GM23248 (cell line): ENCODE measurements around the gene PKIG. TPM values are rescaled to one million over a fixed set of nuclear protein-coding genes. Genes with fewer than 3 reads are reported as not detected.
A peak's percentile ranks its signal among the peaks of the same experiment; 100 is the strongest.

ENCODE experiments used
- DNase-seq: peaks from one replicate; pipeline ENCODE4 v3.0.0-alpha.2; 2015
- H2AFZ ChIP-seq: fragments of 200-600 bp; sonication (generic); 2 replicates; pipeline ENCODE4 v1.6.1; 2016; ENCODE audit warnings: antibody characterized with exemption
- H3F3A ChIP-seq: fragments of 200-600 bp; sonication (generic); 2 replicates; pipeline ENCODE4 v1.6.1; 2016; ENCODE audit warnings: mild to moderate bottlenecking, antibody characterized with exemption, mixed run types; ENCODE audit not compliant: insufficient read depth
- H3K27ac ChIP-seq: fragments of 200-600 bp; sonication (generic); 2 replicates; pipeline ENCODE4 v1.5.1; 2016; ENCODE audit warnings: mild to moderate bottlenecking
- H3K27me3 ChIP-seq: fragments of 200-600 bp; sonication (generic); replicated peaks from 2 replicates; pipeline ENCODE4 v1.6.1; 2016; ENCODE audit warnings: mild to moderate bottlenecking; ENCODE audit not compliant: insufficient read depth
- H3K36me3 ChIP-seq: fragments of 200-600 bp; sonication (generic); 2 replicates; pipeline ENCODE4 v1.6.1; 2016; ENCODE audit warnings: low read depth, mild to moderate bottlenecking
- H3K4me1 ChIP-seq: fragments of 200-600 bp; sonication (generic); 2 replicates; pipeline ENCODE4 v1.6.1; 2016; ENCODE audit warnings: mild to moderate bottlenecking; ENCODE audit not compliant: insufficient read depth
- H3K4me2 ChIP-seq: fragments of 200-600 bp; sonication (generic); one replicate; pipeline ENCODE4 v1.6.1; 2016; ENCODE audit warnings: mild to moderate bottlenecking; ENCODE audit not compliant: unreplicated experiment
- H3K4me3 ChIP-seq: fragments of 200-600 bp; sonication (generic); 2 replicates; pipeline ENCODE4 v1.5.1; 2016; ENCODE audit warnings: mild to moderate bottlenecking
- H3K79me2 ChIP-seq: fragments of 200-600 bp; sonication (generic); 2 replicates; pipeline ENCODE4 v1.6.1; 2016; ENCODE audit warnings: mild to moderate bottlenecking; ENCODE audit not compliant: insufficient read depth
- H3K9ac ChIP-seq: fragments of 200-600 bp; sonication (generic); 2 replicates; pipeline ENCODE4 v1.6.1; 2016; ENCODE audit warnings: mild to moderate bottlenecking
- H3K9me2 ChIP-seq: fragments of 200-600 bp; sonication (generic); 2 replicates; pipeline ENCODE4 v1.6.1; 2016; ENCODE audit warnings: mixed run types, mild to moderate bottlenecking, moderate library complexity; ENCODE audit not compliant: insufficient read depth
- H3K9me3 ChIP-seq: fragments of 200-600 bp; sonication (generic); one replicate; pipeline ENCODE4 v1.6.1; 2017; ENCODE audit warnings: low read depth
- H4K20me1 ChIP-seq: fragments of 200-600 bp; sonication (generic); 2 replicates; pipeline ENCODE4 v1.6.0; 2016; ENCODE audit not compliant: insufficient read depth
- EZH2 ChIP-seq: fragments of 200-600 bp; sonication (generic); IDR thresholded peaks from 2 replicates; pipeline ENCODE4 v1.6.1; 2018; ENCODE audit warnings: antibody characterized with exemption, mild to moderate bottlenecking; ENCODE audit not compliant: insufficient read depth, poor library complexity, severe bottlenecking
- EZH2phosphoT487 ChIP-seq: fragments of 200-600 bp; sonication (generic); IDR thresholded peaks from 2 replicates; pipeline ENCODE4 v1.6.1; 2018; ENCODE audit warnings: antibody characterized with exemption, moderate library complexity, mild to moderate bottlenecking, low read depth; ENCODE audit not compliant: insufficient read depth
- WGBS, 2 experiments: methylation state at CpG; one replicate each; pipeline ENCODE4 v1.1.6; 2015 to 2017; ENCODE audit warnings: low lambda C conversion rate in 2 of 2, low coverage in 1 of 2; ENCODE audit errors: missing lambda C conversion rate in 2 of 2; 5-methylcytosine and 5-hydroxymethylcytosine counted together
- in situ Hi-C: fragments of 300-500 bp; cut with MboI; formaldehyde crosslinking; loops from 2 replicates; pipeline ENCODE4 v1.15.0; 2020
- polyA plus RNA-seq: library from polyadenylated mRNA; unstranded; fragments of >200 nt; fragmentation: Nextera tagmentation; extraction: Ambion mirVana; gene quantifications from 2 replicates; pipeline ENCODE4 v1.2.1, GENCODE V29; 2016
- total RNA-seq: library from RNA; depleted of rRNA; stranded (reverse); fragments of >200 nt; shearing (Covaris generic); gene quantifications from 2 replicates; pipeline ENCODE4 v1.2.3, GENCODE V29; 2014

The PKIG gene
- total and polyA plus RNA-seq, 2 experiments from 2014 or later = 46.0 to 83.7 TPM

GRCh38 chr20:44598423-44599305 lies 16.3 kb downstream of the PKIG start:
- Histone ChIP-seq H4K20me1 (no peaks in the 10 kb centered on the region), H3K4me2 (no peak overlapping the region), H3K9ac (no peak overlapping the region), H3K36me3 (no peaks in the 10 kb centered on the region), H3K4me1 (peaks cover 33% of the 10 kb centered on the region), H2AFZ (no peak overlapping the region), H3K79me2 (peaks cover 53% of the 10 kb centered on the region), H3K27me3 (no peaks in the 10 kb centered on the region), H3K9me2 (no peaks in the 10 kb centered on the region), H3K27ac (no peak overlapping the region), H3K9me3 (no peaks in the 10 kb centered on the region), H3K4me3 (no peak overlapping the region), H3F3A (peaks cover 20% of the 10 kb centered on the region)
- WGBS, 2 experiments = 70 to 79% methylated on average over 4 of the region's 4 CpGs
- in situ Hi-C loops = no loop called here
- DNase-seq = no peak
- TF ChIP-seq EZH2phosphoT487 (no peak), EZH2 (no peak)

GRCh38 chr20:44599715-44600114 lies 17.3 kb downstream of the PKIG start:
- TF ChIP-seq EZH2phosphoT487 = no peak
- TF ChIP-seq EZH2 = no peak
- no peaks in the 10 kb centered on the region for H3K36me3 ChIP-seq
- H3K9ac ChIP-seq = no peak overlapping the region
- H3K4me2 ChIP-seq = no peak overlapping the region
- H2AFZ ChIP-seq = no peak overlapping the region
- in situ Hi-C loops = loop anchor here (10.0 to 25.0 kb wide), 2 partner anchors 205 to 387 kb away; partner anchors contain the start of gene OSER1
- H4K20me1 ChIP-seq = no peaks in the 10 kb centered on the region
- no peaks in the 10 kb centered on the region for H3K27me3 ChIP-seq
- no peak for DNase-seq
- H3K27ac ChIP-seq = no peak overlapping the region
- H3K4me3 ChIP-seq = no peak overlapping the region
- no peaks in the 10 kb centered on the region for H3K9me3 ChIP-seq
- peaks cover 31% of the 10 kb centered on the region for H3K4me1 ChIP-seq
- H3K79me2 ChIP-seq = peaks cover 51% of the 10 kb centered on the region
- 47 to 58% methylated on average over 1 of the region's 1 CpG for WGBS, 2 experiments
- H3K9me2 ChIP-seq = no peaks in the 10 kb centered on the region
- H3F3A ChIP-seq = peaks cover 19% of the 10 kb centered on the region

- in situ Hi-C loops = loop anchor here (10.0 to 25.0 kb wide), 2 partner anchors 206 to 388 kb away; partner anchors contain the start of gene OSER1
- no peak overlapping the region for H3K4me2 ChIP-seq
- 86 to 88% methylated on average over 4 of the region's 4 CpGs for WGBS, 2 experiments
These were observed 17.9 kb downstream of the PKIG start for GRCh38 chr20:44600301-44600700.

GRCh38 chr20:44600758-44601201 lies 18.4 kb downstream of the PKIG start:
- H4K20me1 ChIP-seq = no peaks in the 10 kb centered on the region
- H3F3A ChIP-seq = peaks cover 19% of the 10 kb centered on the region
- DNase-seq = peak; percentile 79
- no peak overlapping the region for H2AFZ ChIP-seq
- no peaks in the 10 kb centered on the region for H3K9me2 ChIP-seq
- TF ChIP-seq EZH2phosphoT487 (no peak), EZH2 (no peak)
- H3K4me2 ChIP-seq = no peak overlapping the region
- no peak overlapping the region for H3K4me3 ChIP-seq
- WGBS, 2 experiments = 40 to 42% methylated on average over 11 of the region's 11 CpGs
- no peaks in the 10 kb centered on the region for H3K36me3 ChIP-seq
- no peak overlapping the region for H3K27ac ChIP-seq
- no peak overlapping the region for H3K9ac ChIP-seq
- H3K4me1 ChIP-seq = peaks cover 29% of the 10 kb centered on the region
- no peaks in the 10 kb centered on the region for H3K27me3 ChIP-seq
- H3K9me3 ChIP-seq = no peaks in the 10 kb centered on the region
- in situ Hi-C loops = loop anchor here (10.0 to 25.0 kb wide), 2 partner anchors 206 to 388 kb away; partner anchors contain the start of gene OSER1
- peaks cover 46% of the 10 kb centered on the region for H3K79me2 ChIP-seq

More at GRCh38 chr20:44600301-44600700, 17.9 kb downstream of the PKIG start:
- no peak overlapping the region for H2AFZ ChIP-seq
- H4K20me1 ChIP-seq = no peaks in the 10 kb centered on the region
- no peak overlapping the region for H3K27ac ChIP-seq
- no peaks in the 10 kb centered on the region for H3K9me3 ChIP-seq
- H3K27me3 ChIP-seq = no peaks in the 10 kb centered on the region
- H3K36me3 ChIP-seq = no peaks in the 10 kb centered on the region
- H3K9ac ChIP-seq = no peak overlapping the region
- peaks cover 29% of the 10 kb centered on the region for H3K4me1 ChIP-seq
- no peak for TF ChIP-seq EZH2
- TF ChIP-seq EZH2phosphoT487 = no peak
- DNase-seq = no peak
- peaks cover 19% of the 10 kb centered on the region for H3F3A ChIP-seq
- no peaks in the 10 kb centered on the region for H3K9me2 ChIP-seq
- H3K4me3 ChIP-seq = no peak overlapping the region
- peaks cover 46% of the 10 kb centered on the region for H3K79me2 ChIP-seq
